RPMI7951 (cell line): ENCODE results near the gene PTPRZ1. TPM values are rescaled to one million over a fixed set of nuclear protein-coding genes. Genes with fewer than 3 reads are reported as not detected.

Experiments used
- DNase-seq: peaks from one replicate; pipeline ENCODE4 v3.0.0-alpha.2; 2012; ENCODE audit warnings: low read depth
- total RNA-seq: library from RNA; depleted of rRNA; stranded (reverse); fragments of >200 nt; shearing (Covaris generic); gene quantifications from 2 replicates; pipeline ENCODE4 v1.2.3, GENCODE V29; 2014

Gene PTPRZ1
- total RNA-seq, 1 experiment from 2014 or later, result 10.0 TPM

DNA sequence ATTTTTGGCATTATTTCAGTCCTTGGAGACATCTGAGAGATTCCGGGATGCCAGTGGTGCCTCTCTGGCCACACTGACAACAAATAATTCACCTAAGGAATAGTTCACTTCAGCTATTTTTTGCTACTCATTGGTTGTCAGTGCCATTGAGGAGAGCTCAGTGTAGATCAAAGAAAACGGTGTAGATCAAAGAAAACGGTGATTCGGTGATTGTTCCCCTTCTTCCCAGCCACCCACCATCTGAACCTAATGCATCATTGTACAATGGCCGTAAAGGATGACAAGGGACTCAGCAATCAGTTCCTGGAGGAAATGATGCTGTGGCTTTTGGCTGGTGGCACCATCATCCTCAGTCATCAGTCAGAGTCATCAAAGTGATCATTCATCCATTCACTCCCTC is 80.6 kb downstream of the PTPRZ1 start:
- no peak for DNase-seq

DNA sequence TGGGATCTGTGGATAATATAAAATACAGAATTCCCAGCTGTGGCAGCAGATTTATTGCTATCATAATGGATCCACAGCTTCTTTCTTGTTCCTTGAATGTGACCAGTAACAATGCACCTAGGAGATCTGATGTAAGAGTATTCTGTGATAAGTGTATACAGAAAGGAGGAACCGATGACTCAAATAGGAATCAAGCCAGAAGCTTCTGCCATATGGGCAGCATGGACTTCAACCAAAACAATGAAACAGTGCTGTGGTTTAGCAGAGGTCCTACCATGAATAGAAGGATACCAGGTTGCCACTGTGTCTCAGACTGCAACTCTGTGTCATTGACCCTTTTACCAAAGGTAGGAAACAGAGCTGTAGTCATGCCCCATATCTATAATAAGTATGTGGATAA is 81.8 kb downstream of the PTPRZ1 start:
- peak; percentile 2 for DNase-seq

DNA sequence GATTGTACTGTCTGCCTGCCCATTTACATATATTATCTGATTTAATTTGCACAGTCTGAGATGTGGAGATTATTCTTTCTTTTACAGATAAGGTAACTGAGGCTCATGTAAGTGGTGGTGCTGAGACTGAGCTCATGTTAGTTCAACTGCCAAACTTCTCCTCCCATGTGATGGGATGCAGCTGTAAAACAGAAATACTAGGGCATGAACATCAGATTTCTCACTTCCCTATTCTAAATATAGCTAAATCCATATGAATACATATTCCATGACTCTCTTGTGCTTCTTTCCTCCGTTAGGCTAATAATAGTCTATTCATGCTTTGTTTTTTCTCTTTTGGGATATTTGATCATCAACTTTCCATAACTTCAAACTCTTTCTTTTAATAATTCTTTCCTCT is 84.7 kb downstream of the PTPRZ1 start:
- no peak for DNase-seq

DNA sequence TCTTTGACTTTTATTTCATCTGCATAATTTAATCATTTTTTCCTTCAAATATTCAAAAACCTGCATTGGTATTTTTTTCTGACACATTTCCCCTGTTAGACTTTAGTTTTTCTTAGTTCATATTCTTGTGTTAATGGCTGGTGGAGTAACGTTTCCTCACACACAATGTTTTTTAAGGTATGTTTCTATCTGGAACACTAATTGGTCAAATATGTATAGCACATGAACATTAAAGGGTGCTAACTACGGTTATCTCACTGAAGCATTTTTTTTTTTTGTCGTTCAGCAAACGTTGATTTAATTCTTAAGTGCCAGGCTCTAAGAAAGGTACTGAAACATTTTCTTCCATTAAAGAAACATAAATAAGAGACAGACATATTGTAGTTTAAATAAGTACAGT is 87.7 kb downstream of the PTPRZ1 start:
- no peak for DNase-seq

- peak; percentile 37 for DNase-seq
Measured at GRCh38 chr7:121961089-121961867, 88.3 kb downstream of the PTPRZ1 start.

- no peak for DNase-seq
Measured at GRCh38 chr7:121966276-121966934, 93.4 kb downstream of the PTPRZ1 start.

- no peak for DNase-seq
Measured at GRCh38 chr7:121966935-121967332, 94.0 kb downstream of the PTPRZ1 start.

DNA sequence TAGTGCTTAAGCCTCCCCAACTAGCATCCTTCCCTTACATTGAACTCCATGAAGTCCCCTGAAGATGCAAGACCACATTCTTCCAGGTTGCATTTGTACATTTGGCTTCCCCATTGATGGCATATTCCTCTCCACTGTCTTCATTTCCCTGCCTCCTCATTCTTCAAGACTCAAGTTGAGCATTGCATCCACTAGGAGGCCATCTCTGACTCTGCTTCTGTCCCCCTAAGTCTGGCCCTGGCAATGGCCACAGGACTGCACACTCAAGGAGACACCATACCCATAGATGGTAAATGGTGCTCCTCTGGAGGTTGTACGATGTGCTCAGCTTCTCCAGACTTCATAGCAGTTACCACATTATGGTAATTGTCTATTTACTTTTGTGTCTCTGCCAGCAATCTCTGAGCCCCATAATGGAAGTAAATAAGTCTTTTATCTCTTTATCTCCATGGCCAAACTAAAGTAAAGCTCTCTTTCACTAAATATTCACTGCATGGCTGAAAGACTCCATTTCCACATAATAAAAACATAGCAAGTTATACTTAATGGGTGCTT is 112.6 kb downstream of the PTPRZ1 start:
- no peak for DNase-seq

GRCh38 chr7:121992068-121992467 is 119.1 kb downstream of the PTPRZ1 start:
- no peak for DNase-seq

DNA sequence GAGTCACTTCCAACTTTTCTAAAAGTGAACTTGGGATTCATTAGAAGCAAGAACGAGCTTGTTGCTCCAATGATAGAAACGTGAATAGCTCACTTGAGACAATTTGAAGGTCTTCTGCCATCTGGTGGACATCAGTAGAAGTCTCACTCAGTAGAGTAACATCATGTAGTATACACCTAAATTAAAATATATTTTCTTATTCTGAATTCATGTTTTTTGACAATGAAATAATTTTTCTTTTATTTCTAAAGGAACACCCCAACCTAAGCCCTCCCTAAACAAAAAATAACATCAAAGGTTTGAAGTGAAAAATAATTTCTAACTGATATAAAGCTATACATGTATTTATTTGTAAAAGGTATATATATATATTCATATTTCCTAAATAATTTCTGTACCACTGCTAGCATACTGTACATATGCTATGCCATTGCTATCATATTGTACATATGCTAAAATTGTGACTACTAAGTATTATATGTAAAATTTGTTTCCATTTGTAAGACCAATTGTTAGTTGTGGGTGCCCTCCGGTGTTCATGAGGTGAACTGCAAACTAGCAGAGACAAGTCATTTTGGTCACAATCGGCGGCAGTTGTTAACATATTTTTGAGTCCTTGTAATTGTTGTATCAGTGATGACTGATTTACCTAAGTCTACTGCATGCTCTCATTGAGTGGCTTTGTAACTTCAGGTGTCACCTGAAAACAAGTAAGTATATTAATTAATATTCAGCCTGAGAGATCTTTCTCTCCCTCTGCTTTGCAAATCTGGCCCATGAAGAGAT is 121.9 kb downstream of the PTPRZ1 start:
- peak; percentile 64 for DNase-seq

GRCh38 chr7:122006687-122007086 is 133.7 kb downstream of the PTPRZ1 start:
- DNase-seq, result no peak

DNA sequence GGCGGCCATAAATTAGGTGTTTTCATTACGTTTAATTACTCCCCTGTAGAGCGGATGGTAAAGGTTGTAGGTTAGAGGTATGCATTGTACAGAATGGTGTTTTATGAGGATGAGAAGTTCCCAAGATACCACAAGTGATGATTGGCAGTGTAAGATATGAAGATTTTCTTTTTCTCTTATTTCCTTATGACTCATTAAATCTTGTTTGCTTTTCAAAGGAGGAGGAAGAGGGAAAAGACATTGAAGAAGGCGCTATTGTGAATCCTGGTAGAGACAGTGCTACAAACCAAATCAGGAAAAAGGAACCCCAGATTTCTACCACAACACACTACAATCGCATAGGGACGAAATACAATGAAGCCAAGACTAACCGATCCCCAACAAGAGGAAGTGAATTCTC is 137.2 kb downstream of the PTPRZ1 start:
- DNase-seq, result no peak

DNA sequence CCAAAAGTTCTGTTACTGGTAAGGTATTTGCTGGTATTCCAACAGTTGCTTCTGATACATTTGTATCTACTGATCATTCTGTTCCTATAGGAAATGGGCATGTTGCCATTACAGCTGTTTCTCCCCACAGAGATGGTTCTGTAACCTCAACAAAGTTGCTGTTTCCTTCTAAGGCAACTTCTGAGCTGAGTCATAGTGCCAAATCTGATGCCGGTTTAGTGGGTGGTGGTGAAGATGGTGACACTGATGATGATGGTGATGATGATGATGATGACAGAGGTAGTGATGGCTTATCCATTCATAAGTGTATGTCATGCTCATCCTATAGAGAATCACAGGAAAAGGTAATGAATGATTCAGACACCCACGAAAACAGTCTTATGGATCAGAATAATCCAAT is 140.1 kb downstream of the PTPRZ1 start:
- DNase-seq, result peak; percentile 2

DNA sequence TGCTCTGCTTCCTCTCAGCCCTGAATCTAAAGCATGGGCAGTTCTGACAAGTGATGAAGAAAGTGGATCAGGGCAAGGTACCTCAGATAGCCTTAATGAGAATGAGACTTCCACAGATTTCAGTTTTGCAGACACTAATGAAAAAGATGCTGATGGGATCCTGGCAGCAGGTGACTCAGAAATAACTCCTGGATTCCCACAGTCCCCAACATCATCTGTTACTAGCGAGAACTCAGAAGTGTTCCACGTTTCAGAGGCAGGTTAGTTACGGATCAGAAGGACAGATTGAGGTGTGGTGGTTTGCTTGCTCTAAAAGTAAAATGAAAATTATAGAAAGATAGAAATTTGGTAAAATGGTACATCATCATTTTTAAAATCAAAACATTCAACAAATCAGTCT is 140.7 kb downstream of the PTPRZ1 start:
- no peak for DNase-seq

DNA sequence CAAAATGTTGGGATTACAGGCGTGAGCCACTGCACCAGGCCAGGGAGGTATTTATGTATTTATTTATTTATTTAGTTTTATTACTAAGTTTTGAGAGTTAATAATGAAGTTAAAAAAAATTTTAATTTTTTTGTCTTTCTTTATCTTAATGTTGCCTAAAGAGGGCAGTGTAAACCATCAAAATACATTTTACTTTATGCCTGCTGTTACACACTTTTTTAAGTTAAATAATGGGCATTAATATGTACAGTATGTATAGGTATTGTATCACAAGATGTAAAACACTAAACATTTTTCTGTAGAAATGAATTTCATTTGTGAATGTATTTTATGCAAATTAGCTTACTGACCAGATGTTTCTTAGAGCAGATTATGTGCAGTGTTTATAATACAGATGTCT is 141.7 kb downstream of the PTPRZ1 start:
- no peak for DNase-seq

DNA sequence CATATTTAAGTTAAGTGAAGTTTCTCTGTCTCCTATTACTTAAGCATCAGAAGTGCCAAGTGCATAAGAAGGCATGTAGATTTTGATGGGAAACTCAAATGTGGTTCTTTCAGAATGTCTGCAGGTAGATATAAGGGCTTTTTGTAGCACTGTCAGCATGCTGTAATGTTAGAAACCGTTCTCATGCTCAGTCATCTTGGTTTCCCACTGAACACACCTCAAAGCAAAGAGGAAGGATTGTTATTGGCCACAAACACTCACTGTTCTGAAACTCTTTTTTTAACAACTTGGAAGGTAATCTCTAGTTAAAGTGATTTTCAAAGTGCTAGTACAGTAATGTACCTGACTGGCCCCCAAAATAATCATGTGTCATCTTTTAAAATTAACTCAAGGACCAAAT is 145.1 kb downstream of the PTPRZ1 start:
- no peak for DNase-seq

GRCh38 chr7:122027058-122027457 is 154.1 kb downstream of the PTPRZ1 start:
- DNase-seq, result no peak

GRCh38 chr7:122033641-122034040 is 160.7 kb downstream of the PTPRZ1 start:
- no peak for DNase-seq

DNA sequence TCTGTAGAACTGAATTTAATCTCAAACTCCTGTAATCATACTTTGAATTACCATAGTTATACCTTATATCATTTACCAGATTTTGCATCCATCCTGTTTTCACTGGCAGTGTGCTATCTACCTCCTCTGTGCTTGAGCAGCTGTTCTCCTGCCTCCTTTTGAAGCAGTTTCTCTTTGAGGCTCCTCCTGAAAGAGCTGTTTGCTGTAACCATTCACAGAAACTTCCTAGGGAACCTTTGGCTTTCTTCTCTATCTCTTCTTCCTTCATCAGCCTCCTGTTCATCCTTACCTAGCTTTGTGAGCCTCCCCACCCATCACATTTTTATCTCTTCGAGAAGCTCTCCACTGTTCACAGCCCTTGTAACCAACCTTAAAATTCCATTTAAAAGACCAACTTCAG is 162.9 kb downstream of the PTPRZ1 start:
- DNase-seq, result no peak

GRCh38 chr7:122038134-122038533 is 165.2 kb downstream of the PTPRZ1 start:
- DNase-seq, result no peak

- DNase-seq, result no peak
Measured at GRCh38 chr7:122038904-122039303, 165.9 kb downstream of the PTPRZ1 start.

DNA sequence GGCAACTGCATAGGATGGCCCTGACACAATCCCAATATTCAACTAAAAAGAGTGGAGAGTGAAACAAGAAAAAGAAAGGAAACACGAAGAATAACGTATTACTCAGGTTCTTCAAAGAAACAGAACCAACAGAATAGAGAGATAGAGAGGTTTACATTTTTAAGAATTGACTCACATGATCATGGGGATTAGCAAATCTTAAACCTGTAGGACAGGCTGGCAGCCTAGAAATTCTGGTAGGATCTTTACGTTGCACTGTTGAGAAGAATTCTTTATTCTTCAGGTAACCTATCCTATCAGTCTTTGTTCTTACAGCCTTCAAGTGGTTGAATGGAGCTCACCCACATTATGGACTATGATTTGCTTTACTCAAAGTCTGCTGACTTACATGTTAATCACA is 167.2 kb downstream of the PTPRZ1 start:
- no peak for DNase-seq
